HG02623 (cell line): ENCODE results near the gene MAPK6.
A peak's percentile ranks its signal among the peaks of the same experiment; 100 is the strongest.

Experiments used
- ATAC-seq: cut with Tn5 transposase; IDR thresholded peaks from one replicate; pipeline ENCODE4 v1.9.1; 2021; ENCODE audit warnings: moderate library complexity; ENCODE audit not compliant: unreplicated experiment

MAPK6 gene

DNA sequence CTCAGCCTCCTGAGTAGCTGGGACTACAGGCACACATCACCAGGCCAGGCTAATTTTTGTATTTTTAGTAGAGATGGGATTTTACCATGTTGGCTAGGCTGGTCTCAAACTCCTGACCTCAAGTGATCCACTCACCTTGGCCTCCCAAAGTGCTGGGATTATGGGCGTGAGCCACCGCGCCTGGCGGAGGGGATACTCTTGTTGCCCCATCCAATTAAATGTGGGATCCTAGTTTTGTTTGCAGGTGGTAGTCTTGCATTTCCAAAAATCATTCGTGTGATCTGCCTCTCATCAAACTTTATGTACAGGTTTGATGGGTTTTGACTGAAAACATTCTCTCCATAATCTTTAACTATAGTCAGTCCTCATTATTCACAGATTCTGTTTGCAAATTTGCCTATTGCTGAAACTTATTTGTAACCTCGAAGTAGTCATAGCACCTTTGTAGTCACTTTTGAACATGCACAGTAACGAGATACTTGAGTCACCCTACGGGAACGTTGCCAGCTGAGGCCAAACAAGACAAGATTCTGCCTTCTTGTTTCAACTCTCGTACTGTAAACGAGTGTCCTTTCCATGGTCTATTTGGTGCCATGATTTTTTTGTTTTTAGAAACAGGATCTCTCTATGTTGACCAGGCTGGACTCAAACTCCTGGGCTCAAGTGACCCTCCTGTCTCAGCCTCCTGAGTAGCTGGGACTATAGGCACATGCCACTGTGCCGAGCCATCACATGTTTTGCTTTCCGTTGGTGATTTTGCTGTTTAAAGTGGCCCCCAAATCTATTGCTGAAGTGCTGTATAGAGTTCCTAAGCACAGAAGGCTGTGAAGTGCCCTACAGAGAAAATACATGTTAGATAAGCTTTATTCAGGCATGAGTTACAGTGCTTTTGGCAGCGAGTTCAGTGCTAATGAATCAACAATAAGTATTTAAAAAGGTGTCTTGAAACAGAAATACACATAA, 8.1 kb upstream of the MAPK6 start:
- no peak for ATAC-seq

DNA sequence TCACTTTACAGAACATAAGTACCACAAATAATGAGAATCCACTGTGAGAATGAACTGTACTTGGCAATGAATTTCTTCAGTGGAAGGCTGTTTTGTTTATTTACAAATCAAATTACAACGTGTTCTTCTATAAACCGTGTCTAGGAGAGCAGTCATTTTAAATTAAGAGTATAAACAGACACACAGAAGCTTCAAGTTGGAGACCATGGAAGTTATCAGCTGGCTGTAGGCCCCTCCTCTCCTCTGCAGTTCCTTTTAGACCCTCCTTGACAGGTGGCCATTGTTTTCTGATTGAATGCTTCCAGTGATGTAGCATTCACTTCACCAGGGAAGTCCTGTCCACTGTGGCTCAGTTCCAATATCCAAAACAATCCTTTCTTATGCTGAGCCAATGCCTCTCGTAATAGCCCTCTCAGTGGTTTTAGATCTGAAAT, 7.3 kb upstream of the MAPK6 start:
- ATAC-seq: no peak

DNA sequence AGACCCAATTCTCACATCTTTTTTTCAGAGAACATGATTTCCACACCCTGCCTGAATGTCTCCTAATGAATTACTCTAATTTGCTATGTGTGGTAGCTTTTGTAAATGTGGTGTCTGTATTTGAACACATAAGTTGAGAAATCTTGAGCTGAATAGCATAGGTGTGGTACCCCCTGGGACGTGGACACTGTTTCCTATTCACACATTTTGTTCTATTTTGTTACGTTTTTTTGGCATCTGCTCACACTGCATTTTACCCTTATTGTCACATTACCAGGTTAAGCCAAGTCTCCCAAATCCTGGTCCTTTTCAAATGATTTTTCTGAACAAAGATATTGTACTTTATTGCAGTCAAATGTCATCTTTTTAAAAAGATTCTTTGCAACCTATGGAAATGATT, 6.8 kb upstream of the MAPK6 start:
- ATAC-seq: no peak

- no peak for ATAC-seq
Measured at GRCh38 chr15:52013151-52013791, 5.7 kb upstream of the MAPK6 start.

DNA sequence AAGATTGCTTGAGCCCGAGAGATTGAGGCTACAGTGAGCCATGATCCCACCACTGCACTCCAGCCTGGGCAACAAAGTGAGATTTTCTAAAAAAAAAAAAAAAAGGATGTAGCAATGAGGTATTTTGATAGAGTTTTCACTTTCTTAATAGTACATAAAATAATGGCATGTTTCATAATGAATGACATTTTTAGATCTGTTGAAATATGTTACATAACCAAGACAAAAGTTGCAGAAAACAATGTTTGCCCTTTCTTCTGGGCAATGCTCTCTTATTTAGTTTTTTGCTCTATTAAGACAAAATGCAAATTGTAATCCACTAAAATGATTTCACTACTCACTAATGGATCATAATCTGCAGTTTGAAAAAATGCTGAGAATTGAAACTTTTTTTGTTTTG, 4.4 kb upstream of the MAPK6 start:
- no peak for ATAC-seq

- no peak for ATAC-seq
Measured at GRCh38 chr15:52016316-52016715, 2.7 kb upstream of the MAPK6 start.

DNA sequence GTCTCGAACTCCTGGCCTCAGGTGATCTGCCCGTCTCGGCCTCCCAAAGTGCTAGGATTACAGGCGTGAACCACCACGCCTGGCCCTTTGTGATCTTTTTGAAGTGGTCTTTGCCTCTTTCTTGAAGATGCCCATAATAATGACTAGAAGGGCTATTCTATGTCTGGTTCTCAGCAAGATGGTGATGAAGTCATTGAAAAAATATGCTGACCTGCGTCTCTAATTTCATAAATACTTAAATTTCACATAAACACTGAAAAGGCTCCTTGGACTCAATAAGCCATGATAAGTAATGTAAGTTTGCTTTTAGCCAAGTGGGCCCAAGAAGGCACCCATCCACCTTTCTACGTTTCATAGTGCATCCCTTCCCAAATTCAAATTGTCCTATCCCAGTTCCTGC, 775 bp upstream of the MAPK6 start:
- ATAC-seq: no peak

DNA sequence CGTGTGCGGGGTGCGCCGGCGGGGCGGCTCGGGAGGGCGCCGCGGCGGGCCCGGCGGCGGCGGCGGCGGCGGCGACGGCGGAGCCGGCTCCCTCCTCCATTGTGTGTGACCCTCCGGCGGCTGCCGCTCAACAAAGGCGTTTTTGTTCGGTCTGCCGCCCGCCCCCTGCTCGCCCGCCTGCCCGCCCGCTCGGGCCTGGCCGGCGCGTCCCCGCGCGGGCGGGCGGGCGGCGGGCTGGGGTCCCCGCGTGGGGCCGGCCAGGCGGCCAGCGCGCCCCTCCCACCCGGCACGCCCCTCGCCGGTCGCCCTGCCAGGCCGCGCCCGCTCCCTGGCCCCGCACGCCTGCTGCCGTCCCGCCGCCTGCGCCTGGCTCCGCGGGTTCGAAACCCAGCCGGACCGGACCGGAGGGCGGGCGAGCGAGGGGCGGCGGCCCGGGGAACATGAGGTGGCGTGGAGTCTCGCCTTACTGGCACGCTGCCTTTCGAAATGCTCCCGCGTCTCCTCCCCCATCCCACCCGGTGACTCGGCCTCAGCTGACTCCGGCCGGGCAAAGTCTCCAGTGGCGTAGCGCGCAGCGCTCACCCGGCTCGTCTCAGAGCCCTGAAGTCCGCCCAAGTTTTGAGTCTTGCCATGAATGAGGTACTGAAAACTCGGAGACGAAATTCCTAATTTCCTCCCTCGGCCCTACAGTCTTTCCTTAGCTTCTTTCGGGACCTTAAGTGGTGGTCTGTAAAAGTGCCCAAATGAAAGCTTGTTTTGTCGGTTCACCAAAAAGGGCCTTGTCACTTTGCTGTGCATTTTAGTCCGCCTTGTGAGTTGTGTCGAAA, 588 bp downstream of the MAPK6 start:
- peak; percentile 40 for ATAC-seq

GRCh38 chr15:52020221-52021085, 1.4 kb downstream of the MAPK6 start:
- ATAC-seq: no peak

- no peak for ATAC-seq
Measured at GRCh38 chr15:52021128-52021671, 2.2 kb downstream of the MAPK6 start.

DNA sequence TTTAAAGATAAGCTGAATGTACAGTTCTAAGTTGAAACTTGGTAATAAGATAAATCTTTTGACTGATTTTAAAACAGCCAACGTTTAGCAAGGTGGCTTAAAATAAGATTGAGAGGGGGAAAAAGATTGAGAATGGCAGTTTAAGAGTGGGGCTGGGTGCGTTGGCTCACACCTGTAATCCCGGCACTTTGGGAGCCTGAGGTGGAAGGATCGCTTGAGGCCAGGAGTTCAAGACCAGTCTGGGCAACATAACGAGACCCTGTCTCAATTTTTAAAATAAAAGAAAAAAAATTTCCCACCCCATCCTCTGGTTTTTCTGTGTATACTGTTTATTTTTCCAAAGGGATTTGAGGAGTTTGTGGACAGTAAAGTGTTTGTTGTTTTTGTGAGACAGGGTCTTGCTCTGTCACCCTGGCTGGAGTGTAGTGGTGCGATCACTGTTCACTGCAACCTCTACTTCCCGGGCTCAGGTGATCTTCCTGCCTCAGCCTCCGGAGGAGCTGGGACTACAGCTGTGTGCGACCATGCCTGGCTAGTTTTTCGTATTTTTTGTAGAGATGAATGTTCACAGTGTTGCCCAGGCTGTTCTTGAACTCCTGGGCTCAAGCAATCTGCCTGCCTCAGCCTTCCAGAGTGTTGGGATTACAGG, 3.0 kb downstream of the MAPK6 start:
- ATAC-seq: no peak

DNA sequence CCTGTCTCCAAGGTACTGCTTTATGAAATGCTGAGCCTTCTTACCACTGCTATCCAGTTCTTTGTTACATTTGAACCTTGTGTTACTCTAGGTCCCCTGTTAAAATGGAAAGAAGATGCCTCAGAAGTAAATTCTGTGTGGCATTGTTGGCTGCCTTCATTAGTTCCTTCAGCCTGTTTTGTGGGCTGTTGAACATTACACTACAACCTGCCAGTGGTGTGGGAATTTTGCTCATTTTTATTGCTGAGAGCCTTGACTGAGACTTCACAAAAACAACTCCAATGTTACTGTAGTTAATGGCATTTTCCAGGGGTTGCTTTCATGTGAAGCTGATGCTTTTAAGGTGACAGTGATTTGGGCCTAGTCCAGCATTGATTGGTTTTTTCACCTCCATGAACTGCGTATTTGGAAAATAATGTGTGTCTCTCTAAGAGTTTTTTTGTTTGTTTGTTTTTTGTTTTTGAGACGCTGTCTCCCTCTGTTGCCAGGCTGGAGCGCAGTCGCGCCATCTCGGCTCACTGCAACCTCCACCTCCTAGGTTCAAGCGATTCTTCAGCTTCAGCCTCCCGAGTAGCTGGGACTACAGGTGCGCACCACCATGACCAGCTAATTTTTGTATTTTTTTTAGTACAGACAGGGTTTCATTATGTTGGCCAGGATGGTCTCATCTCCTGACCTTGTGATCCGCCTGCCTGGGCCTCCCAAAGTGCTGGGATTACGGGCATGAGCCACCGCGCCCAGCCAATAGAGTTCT, 4.3 kb downstream of the MAPK6 start:
- no peak for ATAC-seq

DNA sequence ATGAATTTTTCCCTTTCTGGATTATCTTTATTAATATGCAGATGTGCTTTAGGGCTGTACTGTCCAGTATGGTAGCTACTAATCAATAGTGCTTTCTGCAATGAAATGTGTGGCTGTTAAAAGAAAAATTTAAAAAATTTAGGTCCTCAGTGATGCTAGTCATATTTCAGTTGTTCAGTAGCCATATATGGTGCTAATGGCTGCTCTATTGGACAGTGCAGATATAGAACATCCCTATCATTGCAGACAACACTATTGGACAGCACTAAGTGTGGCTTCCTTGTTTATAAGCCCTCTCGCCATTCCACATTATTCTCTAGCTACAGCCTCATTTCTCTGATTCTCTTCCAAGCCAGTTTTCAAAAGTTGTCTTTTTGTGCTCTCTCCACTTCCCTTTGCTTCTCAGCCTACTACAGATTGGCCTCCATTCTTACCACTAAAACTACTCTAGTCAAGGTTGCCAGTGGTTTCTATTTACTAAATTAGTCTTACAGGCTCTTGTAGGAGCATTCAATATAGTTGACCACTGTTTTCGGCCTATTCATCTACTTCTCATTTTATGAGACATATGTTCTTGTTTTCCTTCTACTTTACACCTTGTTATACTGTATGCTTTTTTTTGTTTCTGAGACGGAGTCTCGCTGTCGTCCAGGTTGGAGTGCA, 9.5 kb downstream of the MAPK6 start:
- no peak for ATAC-seq

- ATAC-seq: no peak
Measured at GRCh38 chr15:52030010-52030409, 11.0 kb downstream of the MAPK6 start.

DNA sequence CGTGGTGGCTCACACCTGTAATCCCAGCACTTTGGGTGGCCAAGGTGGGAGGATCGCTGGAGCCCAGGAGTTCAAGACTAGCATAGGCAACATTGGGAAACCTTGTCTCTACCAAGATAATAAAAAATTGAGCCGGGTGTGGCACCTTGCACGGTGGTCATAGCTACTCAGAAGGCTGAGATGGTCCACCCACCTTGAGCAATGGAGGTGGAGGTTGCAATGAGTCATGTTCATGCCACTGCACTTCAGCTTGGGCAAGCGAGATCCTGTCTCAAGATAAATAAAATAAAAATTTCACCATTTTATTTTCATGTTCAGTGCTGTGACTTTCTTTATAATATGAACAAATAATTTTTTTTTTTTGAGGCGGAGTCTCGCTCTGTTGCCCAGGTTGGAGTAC, 12.5 kb downstream of the MAPK6 start:
- no peak for ATAC-seq

- ATAC-seq: no peak
Measured at GRCh38 chr15:52037889-52038505, 19.0 kb downstream of the MAPK6 start.

DNA sequence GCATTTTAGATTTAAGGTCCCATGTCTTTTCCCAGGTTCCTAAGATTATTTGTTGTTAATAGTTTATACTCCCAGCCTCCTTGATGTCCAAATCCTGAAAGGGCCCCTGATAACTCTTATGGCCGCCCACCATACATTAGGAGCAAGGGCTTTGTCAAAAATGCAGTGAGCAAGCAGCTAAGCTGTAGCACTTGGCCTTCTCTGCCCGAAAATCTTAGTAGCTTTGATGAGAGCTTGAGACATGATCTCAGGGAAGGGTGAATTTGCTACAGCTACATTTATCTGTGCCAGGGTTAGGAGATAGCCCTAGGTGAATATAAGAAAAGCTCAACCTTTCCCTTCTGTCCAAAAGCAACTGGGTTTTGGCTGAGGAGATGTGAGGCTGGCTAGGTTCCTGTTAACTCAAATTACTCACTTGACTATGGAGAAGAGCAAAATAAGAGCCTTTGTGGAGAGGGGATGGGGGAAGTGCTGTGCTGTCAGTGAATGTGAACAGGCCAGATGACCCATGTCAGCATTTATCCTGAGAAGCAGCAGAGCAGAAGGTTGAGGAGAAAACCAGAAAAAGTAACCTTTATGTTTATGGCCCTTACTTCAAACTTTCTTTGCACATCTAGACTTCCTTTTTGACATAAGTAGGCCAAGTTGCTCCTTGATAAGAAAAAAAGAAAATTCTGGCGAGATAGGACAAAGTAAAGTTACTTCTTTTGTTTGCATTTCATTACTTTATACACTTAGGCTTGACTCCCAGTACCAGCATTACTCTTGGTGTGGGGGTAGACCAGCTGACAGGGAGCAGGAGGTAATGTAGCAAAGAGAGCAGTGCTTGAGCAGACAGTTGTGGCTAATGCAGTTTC, 21.1 kb downstream of the MAPK6 start:
- no peak for ATAC-seq
